CD14-positive monocyte (primary cell): ENCODE results near the gene ANGPTL2. TPM values are rescaled to one million over a fixed set of nuclear protein-coding genes. Genes with fewer than 3 reads are reported as not detected.

Experiments
- DNase-seq, 3 donors: peaks; one replicate each; pipeline ENCODE4 v3.0.0-alpha.2; 2011 to 2022
- H2AFZ ChIP-seq: 2 replicates; pipeline ENCODE4 v1.6.0; 2012; ENCODE audit warnings: mild to moderate bottlenecking, low read depth, low read length, inconsistent platforms; ENCODE audit not compliant: insufficient read depth, poor library complexity, severe bottlenecking
- H3K27ac ChIP-seq, 2 donors: 1 replicate in 1 of 2; 2 replicates in 1 of 2; pipeline ENCODE4 v1.5.1; 2012 to 2013; ENCODE audit warnings: low read length in 2 of 2, control low read depth in 1 of 2, inconsistent platforms in 1 of 2, low read depth in 1 of 2, mild to moderate bottlenecking in 1 of 2
- H3K27me3 ChIP-seq, 2 donors: one replicate each; pipeline versions ENCODE4 v1.6.0 to v1.6.1; 2011 to 2013; ENCODE audit warnings: low read length in 2 of 2; ENCODE audit not compliant: control insufficient read depth in 2 of 2, insufficient read depth in 2 of 2
- H3K36me3 ChIP-seq, 2 donors: replicated peaks in 1 of 2; 1 replicate in 1 of 2; 2 replicates in 1 of 2; pipeline versions ENCODE4 v1.5.1 to v1.6.1; 2012 to 2013; ENCODE audit warnings: low read length in 2 of 2, control low read depth in 1 of 2, inconsistent platforms in 1 of 2, mild to moderate bottlenecking in 1 of 2; ENCODE audit not compliant: insufficient read depth in 2 of 2, control insufficient read depth in 1 of 2
- H3K4me1 ChIP-seq, 2 donors: 1 replicate in 1 of 2; 2 replicates in 1 of 2; pipeline versions ENCODE4 v1.5.1 to v1.6.1; 2012 to 2013; ENCODE audit warnings: low read length in 2 of 2, control low read depth in 1 of 2, inconsistent platforms in 1 of 2, mild to moderate bottlenecking in 1 of 2, moderate library complexity in 1 of 2; ENCODE audit not compliant: insufficient read depth in 2 of 2, control insufficient read depth in 1 of 2
- H3K4me2 ChIP-seq: replicated peaks from 2 replicates; pipeline ENCODE3; 2012; ENCODE audit warnings: low read length, moderate library complexity, mild to moderate bottlenecking; ENCODE audit not compliant: poor library complexity, severe bottlenecking; ENCODE audit errors: extremely low read depth
- H3K4me3 ChIP-seq, 3 experiments: fragments of 200-600 bp in 1 of 3; sonication (generic) in 1 of 3; replicated peaks in 1 of 3; 1 replicate in 2 of 3; 2 replicates in 1 of 3; pipeline ENCODE4 v1.5.1; 2011 to 2013; ENCODE audit warnings: low read length in 3 of 3, mild to moderate bottlenecking in 3 of 3, control low read depth in 2 of 3, low read depth in 2 of 3, inconsistent platforms in 1 of 3, moderate library complexity in 1 of 3
- H3K79me2 ChIP-seq: 2 replicates; pipeline ENCODE4 v1.6.0; 2012; ENCODE audit warnings: mild to moderate bottlenecking, control low read depth, inconsistent platforms, low read length, moderate library complexity; ENCODE audit not compliant: insufficient read depth
- H3K9ac ChIP-seq: 2 replicates; pipeline ENCODE4 v1.6.0; 2017; ENCODE audit warnings: low read length, mild to moderate bottlenecking; ENCODE audit not compliant: insufficient read depth, poor library complexity, severe bottlenecking
- H3K9me3 ChIP-seq, 2 donors: replicated peaks in 1 of 2; 1 replicate in 1 of 2; 2 replicates in 1 of 2; pipeline versions ENCODE4 v1.5.1 to v1.6.1; 2012 to 2013; ENCODE audit warnings: low read length in 2 of 2, control low read depth in 1 of 2; ENCODE audit not compliant: control insufficient read depth in 1 of 2, insufficient read depth in 1 of 2
- H4K20me1 ChIP-seq: 2 replicates; pipeline ENCODE4 v1.6.0; 2012; ENCODE audit warnings: mild to moderate bottlenecking, low read length, control low read depth, moderate library complexity; ENCODE audit not compliant: insufficient read depth
- H3K27ac Mint-ChIP-seq, 7 donors: one replicate each; pipeline ENCODE4 v1.8.0; 2020; ENCODE audit warnings: mild to moderate bottlenecking in 7 of 7, mixed read lengths in 7 of 7, moderate library complexity in 6 of 7, inconsistent platforms in 2 of 7
- H3K27me3 Mint-ChIP-seq, 3 donors: one replicate each; pipeline ENCODE4 v1.8.0; 2021 to 2022; ENCODE audit warnings: low read depth in 3 of 3, mild to moderate bottlenecking in 3 of 3, mixed read lengths in 3 of 3, moderate library complexity in 3 of 3, inconsistent platforms in 1 of 3
- H3K36me3 Mint-ChIP-seq, 2 donors: one replicate each; pipeline ENCODE4 v1.8.0; 2020; ENCODE audit warnings: mixed read lengths in 2 of 2, inconsistent platforms in 1 of 2, mild to moderate bottlenecking in 1 of 2
- H3K4me1 Mint-ChIP-seq: one replicate; pipeline ENCODE4 v1.8.0; 2020; ENCODE audit warnings: mild to moderate bottlenecking, mixed read lengths
- H3K4me3 Mint-ChIP-seq, 2 donors: one replicate each; pipeline ENCODE4 v1.8.0; 2020; ENCODE audit warnings: mild to moderate bottlenecking in 2 of 2, mixed read lengths in 2 of 2, moderate library complexity in 1 of 2
- H3K9me3 Mint-ChIP-seq, 7 donors: one replicate each; pipeline ENCODE4 v1.8.0; 2020 to 2022; ENCODE audit warnings: mixed read lengths in 7 of 7, mild to moderate bottlenecking in 6 of 7, moderate library complexity in 6 of 7, inconsistent platforms in 2 of 7
- WGBS: methylation state at CpG from one replicate; pipeline ENCODE4 v1.1.5; 2013; ENCODE audit warnings: missing lambda C conversion rate; ENCODE audit not compliant: insufficient coverage; 5-methylcytosine and 5-hydroxymethylcytosine counted together
- intact Hi-C, 2 donors: fragments of 100-400 bp; cut with micrococcal nuclease; formaldehyde crosslinking; loops; one replicate each; pipeline versions ENCODE4 v1.15.0 to v1.15.1; 2023
- polyA plus RNA-seq, 3 donors: library from polyadenylated mRNA; depleted of rRNA in 1 of 3; unstranded in 2 of 3; stranded (reverse) in 1 of 3; fragments of 300-500 nt in 2 of 3; fragments of >200 nt in 1 of 3; fragmentation: Illumina TruSeq in 2 of 3; gene quantifications; 1 replicate in 2 of 3; 2 replicates in 1 of 3; pipeline ENCODE4 v1.2.3, GENCODE V29; 2012 to 2021
- TF ChIP-seq, protein P1 (sequence below): fragments of 200-600 bp; IDR thresholded peaks from one replicate; pipeline ENCODE4 v1.8.0; 2022; ENCODE audit warnings: antibody characterized with exemption, mild to moderate bottlenecking

Gene ANGPTL2
- polyA plus RNA-seq, 3 donors = not detected

DNA sequence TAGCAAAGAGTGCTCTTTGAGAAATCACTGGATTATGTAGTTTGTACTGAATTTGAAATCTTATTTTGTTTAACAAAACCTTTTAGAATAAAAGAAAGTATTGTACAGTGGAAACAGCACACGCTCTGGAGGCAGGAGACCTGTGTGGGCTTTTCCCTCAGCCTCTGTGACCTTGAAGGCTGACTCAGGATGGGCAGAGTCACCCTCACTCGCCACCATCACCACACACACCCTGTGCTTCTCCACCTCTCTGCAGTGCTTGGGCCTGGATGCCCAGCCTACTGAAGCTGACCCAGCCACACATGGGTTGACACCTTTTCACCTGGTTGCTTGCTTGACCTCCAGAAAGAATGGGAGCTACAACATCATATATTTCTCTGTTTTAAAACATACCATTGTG is 19.6 kb downstream of the ANGPTL2 start:
- Histone ChIP-seq H2AFZ (no peak overlapping the region), H3K27me3 (no peaks in the 10 kb centered on the region), H3K4me1 (no peaks in the 10 kb centered on the region), H3K4me3 (no peak overlapping the region), H4K20me1 (no peaks in the 10 kb centered on the region), H3K36me3 (no peaks in the 10 kb centered on the region), H3K9me3 (no peaks in the 10 kb centered on the region), H3K79me2 (no peaks in the 10 kb centered on the region), H3K4me2 (no peak overlapping the region), H3K27ac (no peak overlapping the region), H3K9ac (no peak overlapping the region)
- Mint-ChIP-seq H3K27ac (no peak overlapping the region), H3K4me3 (no peak overlapping the region), H3K27me3 (peaks cover 5 to 9% (median 6%) of the 10 kb centered on the region in 3 donors), H3K36me3 (no peaks in the 10 kb centered on the region), H3K4me1 (peaks cover 7% of the 10 kb centered on the region), H3K9me3 (no peaks in the 10 kb centered on the region)
- intact Hi-C loops = no loop called here
- DNase-seq = no peak
- TF ChIP-seq, protein P1, sequence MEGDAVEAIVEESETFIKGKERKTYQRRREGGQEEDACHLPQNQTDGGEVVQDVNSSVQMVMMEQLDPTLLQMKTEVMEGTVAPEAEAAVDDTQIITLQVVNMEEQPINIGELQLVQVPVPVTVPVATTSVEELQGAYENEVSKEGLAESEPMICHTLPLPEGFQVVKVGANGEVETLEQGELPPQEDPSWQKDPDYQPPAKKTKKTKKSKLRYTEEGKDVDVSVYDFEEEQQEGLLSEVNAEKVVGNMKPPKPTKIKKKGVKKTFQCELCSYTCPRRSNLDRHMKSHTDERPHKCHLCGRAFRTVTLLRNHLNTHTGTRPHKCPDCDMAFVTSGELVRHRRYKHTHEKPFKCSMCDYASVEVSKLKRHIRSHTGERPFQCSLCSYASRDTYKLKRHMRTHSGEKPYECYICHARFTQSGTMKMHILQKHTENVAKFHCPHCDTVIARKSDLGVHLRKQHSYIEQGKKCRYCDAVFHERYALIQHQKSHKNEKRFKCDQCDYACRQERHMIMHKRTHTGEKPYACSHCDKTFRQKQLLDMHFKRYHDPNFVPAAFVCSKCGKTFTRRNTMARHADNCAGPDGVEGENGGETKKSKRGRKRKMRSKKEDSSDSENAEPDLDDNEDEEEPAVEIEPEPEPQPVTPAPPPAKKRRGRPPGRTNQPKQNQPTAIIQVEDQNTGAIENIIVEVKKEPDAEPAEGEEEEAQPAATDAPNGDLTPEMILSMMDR = no peak
- WGBS = 75% methylated on average over 1 of the region's 2 CpGs

DNA sequence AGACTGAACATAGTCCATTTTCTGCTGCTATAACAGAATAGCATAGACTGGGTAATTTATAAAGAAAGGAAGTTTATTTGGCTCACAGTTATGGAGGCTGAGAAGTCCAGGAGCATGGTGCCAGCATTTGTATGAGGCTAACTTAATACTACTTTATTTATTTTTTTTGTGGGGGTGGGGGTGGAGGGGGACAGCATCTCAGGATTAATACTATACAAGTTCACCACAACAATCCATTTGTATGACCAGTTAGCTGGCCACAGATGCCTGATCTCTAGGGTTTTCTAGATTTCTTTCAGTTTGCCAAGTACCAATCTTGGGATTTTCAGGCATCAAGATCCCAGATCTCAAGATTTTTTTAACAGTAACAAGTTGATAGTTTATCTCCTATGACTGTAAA is 20.3 kb downstream of the ANGPTL2 start:
- H3K9me3 Mint-ChIP-seq = no peaks in the 10 kb centered on the region
- H3K4me1 Mint-ChIP-seq = peaks cover 7% of the 10 kb centered on the region
- no peaks in the 10 kb centered on the region for H3K9me3 ChIP-seq
- H3K36me3 Mint-ChIP-seq = no peaks in the 10 kb centered on the region
- no peak overlapping the region for H3K4me3 Mint-ChIP-seq
- H3K79me2 ChIP-seq = no peaks in the 10 kb centered on the region
- DNase-seq = no peak
- H3K4me1 ChIP-seq = no peaks in the 10 kb centered on the region
- TF ChIP-seq, protein P1 = no peak
- no peak overlapping the region for H3K4me3 ChIP-seq
- H3K27ac Mint-ChIP-seq = no peak overlapping the region
- H3K9ac ChIP-seq = no peak overlapping the region
- no peaks in the 10 kb centered on the region for H3K27me3 ChIP-seq
- peaks cover 5 to 9% (median 6%) of the 10 kb centered on the region in 3 donors for H3K27me3 Mint-ChIP-seq
- no peaks in the 10 kb centered on the region for H4K20me1 ChIP-seq
- no peaks in the 10 kb centered on the region for H3K36me3 ChIP-seq
- H2AFZ ChIP-seq = no peak overlapping the region
- no peak overlapping the region for H3K4me2 ChIP-seq
- intact Hi-C loops = no loop called here
- no peak overlapping the region for H3K27ac ChIP-seq
